GM06990 (cell line): Measurements from ENCODE around the gene DIAPH2.

Experiments
- DNase-seq: peaks from one replicate; pipeline ENCODE4 v3.0.0-alpha.2; 2011; ENCODE audit not compliant: insufficient read length; ENCODE audit errors: extremely low read depth
- H3K27me3 ChIP-seq: replicated peaks from 2 replicates; pipeline ENCODE4 v1.6.0; 2011; ENCODE audit warnings: low read length; ENCODE audit not compliant: control insufficient read depth, insufficient read depth
- H3K36me3 ChIP-seq: 2 replicates; pipeline ENCODE4 v1.5.1; 2011; ENCODE audit warnings: low read length; ENCODE audit not compliant: control insufficient read depth, insufficient read depth
- H3K4me3 ChIP-seq: replicated peaks from 2 replicates; pipeline ENCODE4 v1.5.1; 2011; ENCODE audit warnings: low read depth, mild to moderate bottlenecking, control low read depth, low read length
- CTCF ChIP-seq: IDR thresholded peaks from 2 replicates; pipeline ENCODE4 v1.5.1; 2011; ENCODE audit warnings: low read length, control low read depth, mild to moderate bottlenecking, inconsistent platforms; ENCODE audit not compliant: insufficient read depth, poor library complexity, severe bottlenecking

The DIAPH2 gene

GRCh38 chrX:97397371-97397770 lies 712.7 kb downstream of the DIAPH2 start:
- TF ChIP-seq CTCF: no peak

GRCh38 chrX:97398030-97398551 lies 713.4 kb downstream of the DIAPH2 start:
- H3K4me3 ChIP-seq: no peak overlapping the region
- H3K27me3 ChIP-seq: no peaks in the 10 kb centered on the region
- no peaks in the 10 kb centered on the region for H3K36me3 ChIP-seq
- no peak for TF ChIP-seq CTCF
- peak; percentile 32 for DNase-seq

More at GRCh38 chrX:97397371-97397770, 712.7 kb downstream of the DIAPH2 start:
- no peak for DNase-seq
- H3K4me3 ChIP-seq: no peak overlapping the region
- H3K36me3 ChIP-seq: no peaks in the 10 kb centered on the region
- no peaks in the 10 kb centered on the region for H3K27me3 ChIP-seq

GRCh38 chrX:97399400-97399799 lies 714.8 kb downstream of the DIAPH2 start:
- no peak overlapping the region for H3K4me3 ChIP-seq
- H3K27me3 ChIP-seq: no peaks in the 10 kb centered on the region
- no peak for TF ChIP-seq CTCF
- peak; percentile 45 for DNase-seq
- H3K36me3 ChIP-seq: no peaks in the 10 kb centered on the region

- Histone ChIP-seq H3K36me3 (no peaks in the 10 kb centered on the region), H3K4me3 (no peak overlapping the region), H3K27me3 (no peaks in the 10 kb centered on the region)
- no peak for DNase-seq
- no peak for TF ChIP-seq CTCF
Measured at GRCh38 chrX:97400492-97400891, 715.9 kb downstream of the DIAPH2 start.

GRCh38 chrX:97401154-97401553 lies 716.5 kb downstream of the DIAPH2 start:
- no peaks in the 10 kb centered on the region for H3K36me3 ChIP-seq
- no peak for TF ChIP-seq CTCF
- peak; percentile 51 for DNase-seq

GRCh38 chrX:97401586-97402136 lies 717.0 kb downstream of the DIAPH2 start:
- Histone ChIP-seq H3K36me3 (no peaks in the 10 kb centered on the region), H3K27me3 (no peaks in the 10 kb centered on the region), H3K4me3 (no peak overlapping the region)
- TF ChIP-seq CTCF: no peak
- no peak for DNase-seq

More at GRCh38 chrX:97401154-97401553, 716.5 kb downstream of the DIAPH2 start:
- Histone ChIP-seq H3K4me3 (no peak overlapping the region), H3K27me3 (no peaks in the 10 kb centered on the region)
